SW 1271 (cell line): Measurements from ENCODE around the gene BLOC1S4.

Experiments used
- DNase-seq, 2 experiments: peaks; one replicate each; lab custom pipeline; 2025; lab: John Stamatoyannopoulos, UW

The BLOC1S4 gene

DNA sequence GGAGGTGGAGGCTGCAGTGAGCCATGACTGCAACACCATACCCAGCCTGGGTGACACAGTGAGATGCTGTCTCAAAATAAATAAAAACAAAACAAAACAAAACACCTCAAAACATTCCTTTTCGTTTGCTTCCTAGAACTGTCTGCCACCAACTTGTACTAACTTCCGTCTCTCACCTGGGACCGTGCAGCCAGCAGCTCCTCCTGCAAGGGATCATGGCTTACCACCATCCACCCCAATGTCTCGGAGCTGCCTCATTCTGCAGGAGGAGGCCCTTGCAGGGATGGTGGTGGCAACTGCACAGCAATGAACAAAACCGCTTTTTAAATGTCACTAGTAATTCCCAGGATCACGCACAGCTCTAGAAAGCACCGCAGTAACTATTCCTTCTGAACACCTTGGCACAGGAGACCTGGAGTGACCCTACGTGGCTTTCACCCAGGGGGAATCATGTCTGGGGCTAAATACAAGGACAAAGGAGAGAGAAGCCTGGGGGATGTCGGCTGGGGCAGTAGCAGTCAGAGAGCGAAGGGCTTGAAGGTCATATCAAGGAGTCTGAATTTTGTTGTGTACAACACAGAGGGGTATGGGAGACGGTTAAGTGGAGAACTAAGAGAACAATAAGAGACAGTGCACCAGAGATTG lies 49.1 kb downstream of the BLOC1S4 start:
- no peak for DNase-seq

DNA sequence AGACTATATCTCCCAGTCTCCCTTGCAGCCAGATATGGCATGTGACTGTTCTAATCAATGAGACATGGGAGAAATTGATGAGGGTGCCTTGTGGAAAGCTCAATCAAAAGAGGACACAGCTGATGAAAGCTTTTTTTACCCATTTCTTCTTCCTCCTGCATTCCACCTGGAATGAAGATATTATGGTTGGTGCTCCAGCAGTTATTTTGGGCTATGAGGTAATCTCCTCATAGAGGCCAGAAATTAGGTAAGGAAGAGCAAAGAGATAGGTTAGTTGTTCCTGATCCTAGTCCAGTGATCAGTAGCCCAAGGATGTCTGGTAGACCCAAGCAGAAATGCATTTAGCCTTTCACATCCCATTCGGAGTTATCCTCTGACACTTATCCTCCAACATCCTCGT lies 49.7 kb downstream of the BLOC1S4 start:
- DNase-seq, result no peak
